GM10248 (cell line): ENCODE data around the gene GTF2A1.

Source experiments
- CTCF ChIA-PET: fragments of 300-600 bp; sonication (Branson Sonifier 250); formaldehyde crosslinking; extraction: SDS; loops from one replicate; lab custom pipeline; 2021; ENCODE audit warnings: antibody characterized with exemption; lab: Yijun Ruan, JAX
- POLR2A ChIA-PET: fragments of 350-650 bp; sonication (Branson Sonifier 250); formaldehyde crosslinking; extraction: SDS; loops from one replicate; lab custom pipeline; 2020; ENCODE audit warnings: antibody characterized with exemption; lab: Yijun Ruan, JAX
- DNase-seq: peaks from one replicate; pipeline ENCODE4 v3.0.0; 2012; ENCODE audit errors: extremely low spot score
- TF ChIP-seq, protein P1 (sequence below): IDR thresholded peaks from 2 replicates; pipeline ENCODE4 v1.5.1; 2012; ENCODE audit warnings: mild to moderate bottlenecking, low read depth; ENCODE audit errors: extremely low read depth, missing control alignments, control extremely low read depth

Gene GTF2A1

DNA sequence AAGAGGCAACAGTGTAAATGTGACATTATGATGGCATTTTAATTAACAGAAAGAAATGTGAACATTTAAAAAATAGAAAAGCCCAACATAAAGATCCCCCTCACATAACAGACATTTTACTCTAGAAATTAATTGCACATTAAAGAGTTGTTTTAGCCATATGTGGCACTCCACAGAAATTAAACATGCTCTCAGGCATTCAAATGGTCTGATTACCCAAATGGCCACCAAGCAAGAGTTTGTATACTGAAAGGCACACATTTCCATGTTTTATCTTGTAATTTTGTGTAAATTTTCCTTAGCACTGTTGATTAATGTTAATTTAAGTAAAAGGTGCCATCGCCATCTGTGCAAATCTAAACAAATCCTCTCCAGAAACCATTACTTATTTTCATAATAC, 43.5 kb downstream of the GTF2A1 start:
- no peak for DNase-seq
- ChIA-PET POLR2A (no interaction called here), CTCF (interaction anchor here (1.1 to 5.6 kb wide), 2 partner anchors 11 to 14 kb away, joined by 6 to 30 read pairs; no protein-coding TSS in a partner anchor)
- TF ChIP-seq, protein P1, sequence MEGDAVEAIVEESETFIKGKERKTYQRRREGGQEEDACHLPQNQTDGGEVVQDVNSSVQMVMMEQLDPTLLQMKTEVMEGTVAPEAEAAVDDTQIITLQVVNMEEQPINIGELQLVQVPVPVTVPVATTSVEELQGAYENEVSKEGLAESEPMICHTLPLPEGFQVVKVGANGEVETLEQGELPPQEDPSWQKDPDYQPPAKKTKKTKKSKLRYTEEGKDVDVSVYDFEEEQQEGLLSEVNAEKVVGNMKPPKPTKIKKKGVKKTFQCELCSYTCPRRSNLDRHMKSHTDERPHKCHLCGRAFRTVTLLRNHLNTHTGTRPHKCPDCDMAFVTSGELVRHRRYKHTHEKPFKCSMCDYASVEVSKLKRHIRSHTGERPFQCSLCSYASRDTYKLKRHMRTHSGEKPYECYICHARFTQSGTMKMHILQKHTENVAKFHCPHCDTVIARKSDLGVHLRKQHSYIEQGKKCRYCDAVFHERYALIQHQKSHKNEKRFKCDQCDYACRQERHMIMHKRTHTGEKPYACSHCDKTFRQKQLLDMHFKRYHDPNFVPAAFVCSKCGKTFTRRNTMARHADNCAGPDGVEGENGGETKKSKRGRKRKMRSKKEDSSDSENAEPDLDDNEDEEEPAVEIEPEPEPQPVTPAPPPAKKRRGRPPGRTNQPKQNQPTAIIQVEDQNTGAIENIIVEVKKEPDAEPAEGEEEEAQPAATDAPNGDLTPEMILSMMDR, result no peak

DNA sequence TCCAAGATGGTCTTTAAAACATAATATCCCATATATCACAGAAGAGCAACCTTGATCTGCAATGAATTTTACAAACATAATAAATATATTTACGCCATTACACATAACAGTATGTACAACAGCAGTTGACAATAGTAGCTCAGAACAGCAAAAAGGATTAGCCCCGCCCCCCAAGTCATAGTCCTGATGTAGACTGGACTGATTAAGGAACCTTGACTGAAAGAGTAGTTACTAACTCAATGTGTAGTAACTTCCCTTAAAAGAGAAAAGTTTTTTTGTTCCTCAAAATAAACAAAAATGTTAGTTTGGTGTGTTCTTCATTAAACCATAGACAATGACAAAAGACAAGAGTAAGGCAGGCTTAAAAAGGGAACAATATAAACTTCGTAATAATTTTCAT, 44.5 kb downstream of the GTF2A1 start:
- POLR2A ChIA-PET, result no interaction called here
- CTCF ChIA-PET, result interaction anchor here (0.8 to 3.2 kb wide), 5 partner anchors 9 to 189 kb away, joined by 3 to 18 read pairs (median 4); partner anchors contain the start of gene GTF2A1
- TF ChIP-seq, protein P1, result no peak
- no peak for DNase-seq

DNA sequence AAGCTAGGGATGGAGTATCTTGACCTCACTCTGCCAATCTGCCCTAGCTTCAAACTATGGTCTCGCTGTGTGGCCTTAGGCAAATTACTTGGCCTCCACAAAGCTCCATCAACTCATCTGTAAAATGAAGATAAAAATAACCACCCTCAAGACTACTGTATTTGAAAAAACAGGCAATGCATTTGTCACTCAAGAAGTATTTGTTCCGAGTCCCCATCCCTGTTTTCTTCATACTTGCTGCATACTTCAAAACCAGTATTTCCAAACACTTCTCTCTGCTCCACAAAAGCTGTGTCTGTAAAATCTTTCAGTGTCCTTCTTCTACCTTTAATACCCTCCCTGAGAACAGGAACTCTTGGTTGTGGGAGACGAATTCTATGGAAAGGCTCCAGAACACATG, 47.9 kb downstream of the GTF2A1 start:
- POLR2A ChIA-PET, result interaction anchor here (0.6 to 1.2 kb wide), 2 partner anchors 48 to 51 kb away, joined by 3 to 4 read pairs; partner anchors contain the start of gene GTF2A1
- no peak for DNase-seq
- CTCF ChIA-PET, result interaction anchor here (0.6 to 6.1 kb wide), 9 partner anchors 11 to 186 kb away, joined by 3 to 110 read pairs (median 7); no protein-coding TSS in a partner anchor
- TF ChIP-seq, protein P1, result no peak

DNA sequence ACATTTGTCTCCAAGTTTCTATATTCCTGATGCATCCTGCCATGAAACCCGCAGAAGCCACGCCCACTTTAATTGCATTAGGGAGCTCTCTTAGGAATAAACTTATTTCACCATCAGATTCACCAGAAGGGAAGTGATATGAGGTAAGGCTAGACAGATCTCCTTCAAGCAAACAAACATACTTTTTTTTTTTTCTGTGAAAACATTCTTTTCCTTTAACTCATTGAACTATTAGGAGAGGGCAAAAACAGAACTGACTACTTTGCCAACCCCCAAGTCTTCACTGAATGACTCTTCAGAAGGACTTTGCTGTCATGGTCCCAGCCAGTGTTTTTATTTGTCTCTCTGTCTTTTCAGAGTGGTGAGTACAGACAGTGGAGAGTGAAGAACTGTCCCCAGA, 48.4 kb downstream of the GTF2A1 start:
- TF ChIP-seq, protein P1, result no peak
- ChIA-PET CTCF (interaction anchor here (0.6 to 6.1 kb wide), 10 partner anchors 10 to 185 kb away, joined by 3 to 110 read pairs (median 6); no protein-coding TSS in a partner anchor), POLR2A (interaction anchor here (0.6 to 1.2 kb wide), 2 partner anchors 48 to 51 kb away, joined by 3 to 4 read pairs; partner anchors contain the start of gene GTF2A1)
- DNase-seq, result no peak

DNA sequence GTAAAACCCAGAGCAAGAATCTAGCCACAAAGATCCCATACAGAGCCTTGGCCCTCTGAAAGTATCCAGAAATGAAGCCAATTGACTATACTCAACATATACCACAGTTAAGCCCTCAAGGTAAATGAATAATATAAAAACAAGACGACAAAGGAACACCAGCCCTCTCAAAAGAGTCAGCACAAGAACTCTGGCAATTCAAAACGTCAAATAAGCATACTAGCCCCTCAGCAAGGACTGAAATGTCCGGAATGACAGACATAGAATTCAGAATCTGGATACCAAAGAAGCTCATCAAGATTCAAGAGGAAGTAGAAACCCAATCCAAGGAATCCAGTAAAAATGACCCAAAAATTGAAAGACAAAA, 49.9 kb downstream of the GTF2A1 start:
- DNase-seq, result no peak
- CTCF ChIA-PET, result interaction anchor here (0.8 to 6.1 kb wide), 31 partner anchors 9 to 272 kb away, joined by 3 to 110 read pairs (median 4); partner anchors contain the start of genes CEP128 and GTF2A1
- POLR2A ChIA-PET, result interaction anchor here (0.5 to 1.0 kb wide), 2 partner anchors 50 to 299 kb away, joined by 4 read pairs; partner anchors contain the start of gene GTF2A1
- TF ChIP-seq, protein P1, result no peak

DNA sequence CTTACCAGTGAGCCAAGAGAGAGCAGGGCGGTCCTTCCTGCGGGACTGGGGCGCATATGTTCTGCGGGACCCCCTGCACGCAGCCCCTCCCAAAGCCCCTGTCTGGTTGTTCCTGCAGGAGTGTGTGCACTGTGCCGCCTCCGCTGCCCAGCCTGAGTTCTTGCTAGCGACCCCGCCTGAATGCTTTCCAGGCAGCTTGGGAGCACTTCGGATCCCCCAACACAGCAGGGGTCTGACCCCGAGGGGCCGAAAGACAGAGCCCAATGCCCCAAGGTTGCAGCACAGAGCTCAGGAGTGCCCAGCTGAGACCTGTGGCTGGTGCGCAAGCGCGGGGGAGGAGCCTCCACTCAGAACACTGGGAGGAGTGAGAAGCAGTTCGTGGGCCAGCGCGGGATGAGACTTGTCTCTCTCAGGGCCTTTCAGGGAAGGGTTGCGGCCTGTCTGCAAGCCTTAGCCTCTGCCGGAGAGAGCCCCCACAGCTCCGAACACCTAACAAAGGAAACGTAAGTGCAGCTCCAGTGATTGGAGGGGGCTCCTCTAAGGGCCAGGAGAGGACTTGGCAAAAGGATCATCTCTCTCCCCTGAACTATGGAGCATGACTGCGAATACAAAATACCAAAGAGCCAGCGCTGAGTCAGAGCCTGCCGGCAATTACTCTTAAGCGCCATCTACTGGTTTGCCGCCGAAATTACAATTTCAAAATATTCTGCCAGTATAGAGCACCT, 50.5 kb downstream of the GTF2A1 start:
- TF ChIP-seq, protein P1, result peak; percentile 80
- ChIA-PET POLR2A (interaction anchor here (0.5 to 1.0 kb wide), 2 partner anchors 51 to 300 kb away, joined by 4 read pairs; partner anchors contain the start of gene GTF2A1), CTCF (interaction anchor here (0.6 to 6.1 kb wide), 41 partner anchors 8 to 301 kb away, joined by 3 to 110 read pairs (median 4); partner anchors contain the start of genes CEP128 and GTF2A1)
- peak; percentile 86 for DNase-seq
